HCT116 (cell line): ENCODE measurements around the gene TBC1D17.

Source experiments
- ATF3 ChIP-seq: IDR thresholded peaks from 2 replicates; pipeline ENCODE4 v1.6.1; 2012
- TF ChIP-seq, protein P1 (sequence below): IDR thresholded peaks from 2 replicates; pipeline ENCODE4 v1.6.1; 2012; ENCODE audit warnings: low read depth

DNA sequence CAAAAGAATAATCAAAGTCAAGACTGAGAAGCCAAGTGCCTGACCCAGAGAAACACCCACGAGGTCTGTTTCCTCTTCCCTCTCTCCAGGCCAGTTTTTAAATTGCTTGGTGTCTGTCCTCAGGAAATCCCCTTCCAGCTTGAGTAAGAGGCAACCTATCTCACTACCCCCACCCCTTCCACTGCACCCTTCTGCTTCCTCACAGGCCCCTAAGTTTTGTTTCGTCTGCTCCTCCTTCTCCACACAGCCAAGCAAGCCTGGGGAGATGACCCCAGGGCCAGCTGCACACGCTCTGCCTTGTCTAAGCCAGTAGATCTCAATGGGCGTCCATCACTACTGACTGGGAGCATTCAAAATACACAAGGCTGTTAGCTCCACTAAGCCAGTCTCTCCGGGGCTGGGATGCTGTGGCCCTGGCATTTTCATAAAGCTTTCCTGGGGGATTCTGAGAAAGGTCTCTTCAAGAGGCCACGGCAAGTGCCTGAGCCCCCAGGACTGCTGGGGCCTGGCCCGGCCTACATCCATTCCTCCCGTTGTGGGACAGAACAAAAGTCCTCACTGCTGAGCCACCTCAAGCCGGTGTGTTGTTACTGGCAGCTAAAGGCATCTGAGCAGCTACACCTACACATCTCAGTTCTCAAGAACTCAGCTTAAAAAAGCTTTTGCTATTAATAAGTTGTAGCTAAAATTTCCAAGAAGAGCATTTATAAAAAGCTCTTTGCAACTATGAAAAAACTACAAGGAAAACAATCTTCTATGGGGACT, 34.1 kb downstream of the TBC1D17 start:
- TF ChIP-seq ATF3, result no peak
- TF ChIP-seq, protein P1, sequence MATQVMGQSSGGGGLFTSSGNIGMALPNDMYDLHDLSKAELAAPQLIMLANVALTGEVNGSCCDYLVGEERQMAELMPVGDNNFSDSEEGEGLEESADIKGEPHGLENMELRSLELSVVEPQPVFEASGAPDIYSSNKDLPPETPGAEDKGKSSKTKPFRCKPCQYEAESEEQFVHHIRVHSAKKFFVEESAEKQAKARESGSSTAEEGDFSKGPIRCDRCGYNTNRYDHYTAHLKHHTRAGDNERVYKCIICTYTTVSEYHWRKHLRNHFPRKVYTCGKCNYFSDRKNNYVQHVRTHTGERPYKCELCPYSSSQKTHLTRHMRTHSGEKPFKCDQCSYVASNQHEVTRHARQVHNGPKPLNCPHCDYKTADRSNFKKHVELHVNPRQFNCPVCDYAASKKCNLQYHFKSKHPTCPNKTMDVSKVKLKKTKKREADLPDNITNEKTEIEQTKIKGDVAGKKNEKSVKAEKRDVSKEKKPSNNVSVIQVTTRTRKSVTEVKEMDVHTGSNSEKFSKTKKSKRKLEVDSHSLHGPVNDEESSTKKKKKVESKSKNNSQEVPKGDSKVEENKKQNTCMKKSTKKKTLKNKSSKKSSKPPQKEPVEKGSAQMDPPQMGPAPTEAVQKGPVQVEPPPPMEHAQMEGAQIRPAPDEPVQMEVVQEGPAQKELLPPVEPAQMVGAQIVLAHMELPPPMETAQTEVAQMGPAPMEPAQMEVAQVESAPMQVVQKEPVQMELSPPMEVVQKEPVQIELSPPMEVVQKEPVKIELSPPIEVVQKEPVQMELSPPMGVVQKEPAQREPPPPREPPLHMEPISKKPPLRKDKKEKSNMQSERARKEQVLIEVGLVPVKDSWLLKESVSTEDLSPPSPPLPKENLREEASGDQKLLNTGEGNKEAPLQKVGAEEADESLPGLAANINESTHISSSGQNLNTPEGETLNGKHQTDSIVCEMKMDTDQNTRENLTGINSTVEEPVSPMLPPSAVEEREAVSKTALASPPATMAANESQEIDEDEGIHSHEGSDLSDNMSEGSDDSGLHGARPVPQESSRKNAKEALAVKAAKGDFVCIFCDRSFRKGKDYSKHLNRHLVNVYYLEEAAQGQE, result no peak
